ES-I3 (cell line): Measurements from ENCODE around the gene MUC15.
"Not testable (repeated sequence)": the region's sequence is repeated elsewhere in the genome, so short reads cannot be mapped to it uniquely, and the experiment has no call there.

Experiments
- H3K36me3 ChIP-seq: 2 replicates; pipeline ENCODE4 v1.6.1; 2013; ENCODE audit warnings: mild to moderate bottlenecking, low read length, control low read depth, moderate library complexity; ENCODE audit not compliant: insufficient read depth
- H3K4me1 ChIP-seq: 2 replicates; pipeline ENCODE4 v1.6.1; 2013; ENCODE audit warnings: mild to moderate bottlenecking, control low read depth, low read length; ENCODE audit not compliant: insufficient read depth
- H3K9ac ChIP-seq: 2 replicates; pipeline ENCODE4 v1.6.1; 2013; ENCODE audit warnings: low read depth, mild to moderate bottlenecking, low read length, moderate library complexity
- H3K9me3 ChIP-seq: 2 replicates; pipeline ENCODE4 v1.6.1; 2013; ENCODE audit warnings: mild to moderate bottlenecking, low read length, moderate library complexity; ENCODE audit not compliant: control insufficient read depth, insufficient read depth

Gene MUC15, protein sequence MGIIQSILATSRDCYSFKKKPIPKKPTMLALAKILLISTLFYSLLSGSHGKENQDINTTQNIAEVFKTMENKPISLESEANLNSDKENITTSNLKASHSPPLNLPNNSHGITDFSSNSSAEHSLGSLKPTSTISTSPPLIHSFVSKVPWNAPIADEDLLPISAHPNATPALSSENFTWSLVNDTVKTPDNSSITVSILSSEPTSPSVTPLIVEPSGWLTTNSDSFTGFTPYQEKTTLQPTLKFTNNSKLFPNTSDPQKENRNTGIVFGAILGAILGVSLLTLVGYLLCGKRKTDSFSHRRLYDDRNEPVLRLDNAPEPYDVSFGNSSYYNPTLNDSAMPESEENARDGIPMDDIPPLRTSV

DNA sequence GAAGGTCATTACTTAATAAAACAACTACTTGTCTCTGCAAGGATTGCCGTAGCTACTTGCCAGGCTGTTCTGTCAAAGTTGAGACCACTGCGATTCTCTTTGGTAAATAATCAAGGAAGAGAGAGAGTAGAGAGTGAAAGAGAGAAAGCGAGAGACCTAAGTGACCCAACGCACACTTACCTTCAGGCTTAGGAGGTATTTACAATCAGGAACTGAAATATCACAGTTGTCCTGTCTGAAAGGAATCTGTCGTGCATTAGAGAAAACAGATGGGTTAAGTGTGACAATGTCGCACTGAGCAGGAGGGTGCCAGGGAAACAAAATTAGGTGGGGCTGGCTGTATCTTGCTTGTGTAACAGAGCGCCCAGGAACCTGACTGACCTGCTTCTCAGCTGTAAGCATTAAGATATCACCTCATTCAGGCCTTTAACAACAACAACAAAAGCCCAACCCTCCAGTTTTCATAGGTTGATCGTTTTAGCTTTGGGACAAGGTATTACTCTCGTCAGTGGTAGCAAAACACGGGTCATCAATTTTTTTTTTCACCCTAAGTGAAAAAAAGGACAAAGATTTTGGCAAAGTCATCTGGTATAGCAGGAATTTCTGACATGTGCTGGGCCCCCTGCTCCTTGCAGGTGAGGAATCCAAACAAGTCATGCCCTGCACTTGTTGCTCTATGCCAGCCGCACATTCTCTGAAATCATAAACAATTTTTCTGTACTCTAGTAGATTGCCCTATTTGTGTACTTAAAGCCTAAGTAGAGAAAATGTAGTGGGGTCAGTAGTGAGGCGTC is at the start of gene MUC15:
TSS of gene MUC15 (minus strand) at position 403 of the 794 bp plus-strand sequence. CDS start 5,169 bp downstream, outside the sequence.
- H3K9me3 ChIP-seq: no peaks in the 10 kb centered on the region

DNA sequence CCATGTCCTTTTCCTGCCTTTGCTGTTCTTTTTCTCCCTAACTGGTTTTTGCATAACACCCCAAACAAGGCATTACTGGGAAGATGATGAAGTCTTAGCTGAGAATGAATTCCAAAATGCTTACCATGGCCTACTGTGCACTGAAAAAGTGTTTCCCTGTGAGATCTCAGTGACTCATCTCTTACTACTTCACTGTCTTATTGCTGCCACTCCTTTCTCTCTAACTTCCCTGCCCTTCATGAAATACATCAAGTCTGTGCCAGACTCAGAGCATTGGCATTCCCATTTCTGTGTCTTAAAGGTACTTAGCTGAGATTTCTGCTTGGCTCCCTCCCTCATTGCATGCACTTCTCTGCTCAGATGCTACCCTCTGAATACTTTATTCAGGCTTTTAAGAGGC is 49.1 kb upstream of the MUC15 start:
- no peaks in the 10 kb centered on the region for H3K36me3 ChIP-seq
- H3K9ac ChIP-seq: no peak overlapping the region
- H3K4me1 ChIP-seq: peaks cover 8% of the 10 kb centered on the region

More for the DNA sequence above, at the start of gene MUC15:
- H3K36me3 ChIP-seq: no peaks in the 10 kb centered on the region
- H3K9ac ChIP-seq: no peak within 1 kb of the TSS
- H3K4me1 ChIP-seq: peaks cover 12% of the 10 kb centered on the region

DNA sequence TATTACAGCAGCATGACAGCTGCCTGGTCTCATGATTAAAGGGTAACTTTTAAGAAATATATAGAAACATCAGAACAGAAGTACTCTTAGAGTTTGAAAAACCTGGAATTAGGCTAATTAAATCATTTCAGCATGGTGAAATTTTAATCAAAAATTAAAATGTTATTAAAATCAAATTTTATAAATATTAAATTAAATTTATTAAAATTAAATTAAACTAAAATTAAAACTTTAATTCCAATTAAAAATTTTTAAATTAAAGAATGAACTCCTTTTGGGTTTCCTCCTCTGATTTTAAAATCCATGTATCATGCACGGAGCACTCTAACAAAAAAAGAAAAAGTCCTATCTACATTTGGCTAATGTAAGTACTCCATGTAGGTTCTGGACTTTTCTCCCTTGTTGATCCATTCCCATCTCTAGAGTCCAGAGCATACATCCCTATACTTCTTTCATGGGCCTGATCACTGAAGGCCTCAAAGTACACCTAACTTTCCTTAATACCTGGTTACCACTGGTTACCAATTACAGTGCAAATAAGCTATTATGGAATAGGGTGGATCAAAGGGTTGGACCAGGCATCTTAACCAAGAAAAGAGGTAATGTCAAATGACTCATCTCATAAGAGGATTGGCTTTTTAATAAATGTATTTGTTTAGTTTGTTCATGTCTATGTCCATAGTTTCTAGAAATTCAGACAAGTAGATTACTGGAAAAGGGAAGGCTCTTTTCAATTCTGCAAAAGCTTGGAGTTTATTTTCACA is 48.4 kb upstream of the MUC15 start:
- no peaks in the 10 kb centered on the region for H3K36me3 ChIP-seq
- H3K9ac ChIP-seq: no peak overlapping the region
- peaks cover 8% of the 10 kb centered on the region for H3K4me1 ChIP-seq
- no peaks in the 10 kb centered on the region for H3K9me3 ChIP-seq

More for the DNA sequence above, 49.1 kb upstream of the MUC15 start:
- no peaks in the 10 kb centered on the region for H3K9me3 ChIP-seq

DNA sequence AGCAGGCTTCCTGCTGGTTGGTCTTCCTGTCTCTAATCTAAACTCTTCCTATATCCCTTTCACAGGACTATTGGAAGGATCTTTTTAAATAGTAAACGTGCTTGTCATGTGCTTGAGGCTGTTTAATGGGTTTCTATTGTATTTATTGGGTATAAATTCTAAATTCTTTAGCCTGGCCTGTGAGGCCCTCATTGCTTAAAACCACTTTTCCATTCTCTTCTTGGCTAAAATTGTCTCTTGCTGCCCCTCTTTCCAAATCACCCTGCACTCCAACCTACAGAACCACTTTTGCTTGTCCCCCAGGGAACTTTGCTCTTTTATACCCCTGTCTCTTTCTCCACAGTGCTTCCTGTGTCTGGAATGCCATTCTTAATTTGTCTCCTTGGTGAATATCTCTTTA is 46.4 kb upstream of the MUC15 start:
- Histone ChIP-seq H3K4me1 (peaks cover 8% of the 10 kb centered on the region), H3K9ac (no peak overlapping the region), H3K9me3 (no peaks in the 10 kb centered on the region), H3K36me3 (no peaks in the 10 kb centered on the region)

DNA sequence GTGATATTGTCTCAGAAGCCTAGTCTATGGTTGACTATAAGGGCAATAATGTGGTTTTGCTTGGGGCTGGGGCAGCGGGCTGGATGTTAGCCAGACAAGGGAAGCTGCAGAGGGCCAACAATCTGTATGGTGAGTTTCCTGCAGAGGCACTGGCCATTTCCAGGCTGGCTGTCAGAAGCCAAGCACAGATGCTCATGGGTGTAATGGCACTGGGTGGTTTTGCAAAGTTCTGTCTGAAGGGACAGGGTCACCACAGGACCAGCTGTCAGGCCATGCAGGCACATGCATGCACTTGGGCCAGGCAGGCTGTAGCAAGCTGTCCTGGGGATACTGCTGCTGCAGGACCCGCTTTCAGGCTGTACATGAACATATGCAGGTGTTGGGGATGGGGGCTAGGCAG is 41.7 kb upstream of the MUC15 start:
- Histone ChIP-seq H3K9me3 (no peaks in the 10 kb centered on the region), H3K4me1 (peaks cover 7% of the 10 kb centered on the region), H3K36me3 (no peaks in the 10 kb centered on the region), H3K9ac (no peak overlapping the region)

DNA sequence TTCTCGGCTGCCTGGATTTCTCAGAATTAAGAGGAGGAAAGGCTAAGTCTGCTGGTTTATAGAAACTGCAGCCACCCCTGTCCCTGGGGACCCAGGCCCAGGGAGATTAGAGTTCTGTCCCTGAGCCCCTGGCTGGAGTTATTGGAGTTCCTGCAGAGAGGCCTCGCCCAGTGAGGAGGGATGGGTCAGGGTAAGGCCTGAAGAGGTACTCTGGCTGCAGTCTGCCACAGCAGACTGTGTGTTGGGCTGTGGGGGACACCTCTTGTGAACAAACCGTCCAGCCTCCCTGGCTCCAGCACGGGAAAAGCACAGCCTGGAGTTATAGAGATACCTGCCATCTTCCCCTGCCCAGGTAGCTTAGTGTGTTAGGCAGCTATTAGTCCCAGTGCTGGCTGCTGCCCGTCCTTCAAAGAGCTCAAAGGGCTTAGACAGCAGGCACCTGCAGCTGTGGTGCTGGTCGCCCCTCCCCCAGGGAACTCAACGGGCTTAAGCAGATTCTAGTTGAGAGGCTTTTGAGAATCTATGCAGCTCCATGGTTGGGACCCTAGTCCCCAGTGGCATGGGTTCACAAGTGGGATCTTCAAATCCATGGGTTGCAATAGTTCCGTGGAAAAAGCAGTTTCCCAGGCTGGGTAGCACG is 36.6 kb upstream of the MUC15 start:
- no peaks in the 10 kb centered on the region for H3K36me3 ChIP-seq
- no peaks in the 10 kb centered on the region for H3K4me1 ChIP-seq
- no peaks in the 10 kb centered on the region for H3K9me3 ChIP-seq
- H3K9ac ChIP-seq: no peak overlapping the region

DNA sequence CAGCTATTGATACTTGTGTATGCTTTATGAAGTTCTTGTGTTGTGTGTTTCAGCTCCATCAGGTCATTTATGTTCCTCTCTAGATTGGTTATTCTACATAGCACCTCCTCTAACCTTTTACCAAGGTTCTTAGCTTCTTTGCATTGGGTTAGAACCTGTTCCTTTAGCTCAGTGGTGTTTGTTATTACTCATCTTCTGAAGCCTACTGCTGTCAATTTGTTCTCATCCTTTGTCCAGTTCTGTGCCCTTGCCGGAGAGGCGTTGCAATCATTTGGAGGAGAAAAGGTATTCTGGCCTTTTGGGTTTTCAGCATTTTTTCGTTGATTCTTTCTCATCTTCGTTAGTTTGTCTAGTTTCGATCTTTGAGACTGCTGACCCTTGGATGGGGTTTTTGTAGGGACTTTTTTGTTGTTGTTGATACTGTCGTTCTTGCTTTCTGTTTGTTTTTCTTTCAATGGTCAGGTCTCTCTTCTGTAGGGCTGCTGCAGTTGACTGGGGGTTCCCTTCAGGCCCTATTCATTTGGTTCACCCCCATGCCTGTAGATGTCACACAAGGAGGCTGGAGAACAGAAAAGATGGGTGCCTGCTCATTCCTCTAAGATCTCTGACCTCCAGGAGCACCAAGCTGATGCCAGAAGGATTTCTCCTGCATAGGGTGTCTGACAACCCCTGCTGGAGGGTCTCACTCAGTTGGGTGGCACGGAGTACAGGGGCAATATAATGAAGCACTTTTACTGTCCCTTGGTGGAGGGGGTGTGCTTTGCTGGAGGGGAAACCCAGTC is 35.9 kb upstream of the MUC15 start:
- H3K4me1 ChIP-seq: no peaks in the 10 kb centered on the region
- H3K9me3 ChIP-seq: no peaks in the 10 kb centered on the region
- no peaks in the 10 kb centered on the region for H3K36me3 ChIP-seq
- no peak overlapping the region for H3K9ac ChIP-seq

DNA sequence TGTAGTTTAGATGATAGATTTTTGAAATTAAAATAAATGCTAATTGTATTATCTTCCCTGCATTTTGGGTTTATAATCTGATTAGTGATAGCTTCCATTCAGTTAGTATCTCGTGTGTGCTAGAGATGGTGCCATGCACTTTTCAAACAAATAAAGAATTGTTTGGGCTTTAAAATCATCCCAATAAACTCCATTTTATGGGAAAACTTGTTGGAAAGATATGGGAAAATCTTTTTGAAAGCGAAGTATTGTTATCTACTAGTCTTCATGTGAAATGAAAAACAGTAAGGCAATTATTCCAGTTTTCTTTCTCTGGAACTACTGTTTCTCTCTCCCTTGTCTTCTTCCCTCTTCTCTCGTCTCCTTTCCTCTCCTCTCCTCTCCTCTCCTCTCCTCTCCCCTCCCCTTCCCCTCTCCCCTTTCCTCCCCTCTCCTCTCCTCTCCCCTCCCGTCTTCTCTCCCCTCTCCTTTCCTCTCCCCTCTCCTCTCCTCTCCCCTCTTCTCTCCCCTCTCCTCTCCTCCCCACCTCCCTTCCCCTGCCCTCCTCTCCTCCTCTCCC is 27.9 kb upstream of the MUC15 start:
- no peaks in the 10 kb centered on the region for H3K4me1 ChIP-seq
- H3K9me3 ChIP-seq: no peaks in the 10 kb centered on the region
- no peaks in the 10 kb centered on the region for H3K36me3 ChIP-seq
- H3K9ac ChIP-seq: no peak overlapping the region

DNA sequence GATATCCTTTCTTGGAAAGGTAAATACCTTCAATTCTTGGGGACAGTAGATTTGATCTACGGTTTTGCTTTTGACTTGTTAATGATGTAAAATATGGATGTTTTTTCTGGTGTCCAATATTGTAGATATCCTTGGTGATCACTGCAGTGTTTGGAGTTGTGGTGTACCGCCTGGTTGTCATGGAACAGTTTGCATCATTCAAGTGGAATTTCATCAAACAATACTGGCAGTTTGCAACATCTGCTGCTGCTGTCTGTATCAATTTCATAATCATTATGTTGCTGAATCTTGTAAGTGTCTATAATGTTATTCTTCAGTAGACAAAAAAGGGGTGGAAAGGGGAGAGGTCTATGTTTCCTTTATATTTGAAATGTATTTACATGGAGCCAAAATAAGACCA is 27.4 kb upstream of the MUC15 start:
- Histone ChIP-seq H3K4me1 (no peaks in the 10 kb centered on the region), H3K36me3 (no peaks in the 10 kb centered on the region), H3K9me3 (no peaks in the 10 kb centered on the region), H3K9ac (no peak overlapping the region)

DNA sequence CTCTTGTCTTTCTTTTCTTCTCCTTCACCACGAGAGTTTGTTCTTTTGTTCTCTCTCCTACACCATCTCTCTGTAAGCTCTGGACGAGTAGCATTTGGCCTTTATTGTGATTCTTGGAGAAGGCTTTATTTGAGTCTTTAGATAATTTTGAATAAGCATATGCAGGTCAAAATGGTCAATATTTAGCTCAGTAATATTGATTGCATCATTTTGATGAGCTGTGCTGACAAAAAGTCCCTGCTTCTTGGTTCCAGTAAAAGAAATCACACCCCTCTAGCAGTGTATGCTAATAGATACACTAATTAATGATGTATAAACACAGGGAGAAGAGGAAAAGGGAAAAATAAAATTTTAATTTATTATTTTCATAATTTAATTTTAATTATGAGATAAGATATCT is 25.8 kb upstream of the MUC15 start:
- Histone ChIP-seq H3K9ac (no peak overlapping the region), H3K9me3 (no peaks in the 10 kb centered on the region), H3K4me1 (no peaks in the 10 kb centered on the region), H3K36me3 (no peaks in the 10 kb centered on the region)

DNA sequence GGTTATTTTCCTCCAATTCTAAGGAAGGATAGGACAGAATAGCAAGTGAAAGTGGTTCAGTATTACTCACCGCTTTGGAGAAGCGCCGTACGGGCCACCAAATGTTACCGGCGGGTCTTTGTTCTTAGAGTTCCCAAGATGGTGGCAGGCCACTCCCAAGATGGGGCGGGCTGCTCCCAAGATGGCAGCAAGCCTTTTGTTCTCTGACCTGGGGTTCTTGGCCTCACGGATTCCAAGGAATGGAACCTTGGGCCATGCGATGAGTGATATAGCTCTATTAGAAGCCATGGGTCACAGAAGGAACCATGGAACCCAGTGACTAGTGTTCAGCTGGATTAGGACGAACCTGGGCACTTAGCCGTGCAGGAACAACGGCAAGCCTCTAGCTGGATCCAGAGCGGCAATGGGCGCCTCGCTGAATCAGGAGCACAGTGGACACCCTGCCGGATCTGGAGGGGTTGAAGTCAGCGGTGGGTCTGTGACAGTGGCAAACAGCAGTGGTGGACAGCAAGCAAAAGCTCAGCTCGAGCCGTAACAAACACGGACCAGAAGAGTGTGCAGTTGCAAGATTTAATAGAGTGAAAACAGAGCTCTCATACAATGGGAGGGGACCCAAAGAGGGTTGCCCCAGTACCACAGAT is 25.1 kb upstream of the MUC15 start:
- H3K9ac ChIP-seq, H3K36me3 ChIP-seq, H3K4me1 ChIP-seq, H3K9me3 ChIP-seq: not testable (repeated sequence)

DNA sequence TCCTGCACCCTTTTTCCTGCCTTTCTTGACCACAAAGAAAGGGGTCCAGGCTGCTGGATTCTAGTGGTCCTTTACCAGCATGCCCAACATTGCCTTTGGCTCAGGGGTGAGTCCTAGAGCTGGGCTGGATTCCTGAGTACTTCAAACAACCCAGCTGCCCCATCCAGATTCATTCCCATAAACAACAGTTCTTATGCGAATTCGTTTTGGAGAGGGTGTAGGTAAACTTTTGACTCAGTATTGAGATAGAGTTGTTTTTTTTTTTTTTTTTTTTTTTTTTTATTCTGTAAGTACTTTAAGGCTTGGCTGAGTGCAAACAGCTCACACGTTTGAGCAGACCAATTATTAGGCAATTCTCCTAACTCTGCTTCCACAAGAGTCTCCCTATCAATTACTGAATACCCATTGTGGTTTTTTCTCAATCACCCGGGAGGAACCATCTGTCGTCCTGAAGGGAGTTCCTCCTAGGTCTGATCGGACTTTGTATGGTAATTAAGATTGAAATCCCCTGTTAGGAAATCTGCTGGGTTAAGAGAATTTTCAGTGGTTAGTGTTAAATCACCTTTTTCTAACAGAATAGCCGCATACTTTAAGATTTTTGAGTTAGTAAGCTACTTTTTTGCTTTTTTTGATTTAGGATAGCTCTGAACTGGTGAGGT is 23.3 kb upstream of the MUC15 start:
- H3K9ac ChIP-seq, H3K4me1 ChIP-seq, H3K9me3 ChIP-seq, H3K36me3 ChIP-seq: not testable (repeated sequence)

DNA sequence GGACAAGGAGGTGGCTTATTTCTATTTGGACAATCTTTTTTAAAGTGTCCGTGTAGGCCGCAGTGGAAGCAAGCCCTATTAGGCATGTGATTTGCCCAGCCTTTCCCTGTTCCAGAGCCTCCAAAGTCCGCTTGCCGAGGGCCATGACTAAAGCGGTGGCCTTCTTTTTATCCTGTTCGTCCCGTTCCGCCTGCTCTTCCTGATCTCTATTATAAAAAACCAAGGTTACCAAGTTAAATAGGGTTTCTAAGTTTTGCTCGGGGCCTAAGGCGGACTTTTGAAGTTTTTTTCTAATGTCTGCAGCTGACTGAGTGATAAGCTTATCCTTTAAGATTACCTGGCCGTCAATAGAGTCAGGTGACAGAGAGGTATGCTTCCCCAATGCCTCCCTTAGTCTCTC is 21.6 kb upstream of the MUC15 start:
- Histone ChIP-seq H3K36me3 (no peaks in the 10 kb centered on the region), H3K4me1 (no peaks in the 10 kb centered on the region), H3K9me3 (no peaks in the 10 kb centered on the region), H3K9ac (no peak overlapping the region)
